Right lobe of liver (tissue), 6 donors: ENCODE measurements around the gene DOCK10. TPM values are rescaled to one million over a fixed set of nuclear protein-coding genes. Genes with fewer than 3 reads are reported as not detected.

Experiments used
- ATAC-seq, 4 donors: fragments of 200-7000 bp; cut with Tn5 transposase; one replicate each; pipeline ENCODE4 v1.9.1; 2020; ENCODE audit warnings: mild to moderate bottlenecking in 4 of 4, moderate library complexity in 4 of 4
- DNase-seq, 3 donors: peaks; one replicate each; pipeline ENCODE4 v3.0.0-alpha.2; 2020
- H3K27ac ChIP-seq, 3 donors: fragments of 200-600 bp; one replicate each; pipeline ENCODE4 v1.8.0; 2022
- H3K27me3 ChIP-seq, 2 donors: fragments of 200-600 bp; one replicate each; pipeline ENCODE4 v1.8.0; 2022
- H3K36me3 ChIP-seq, 4 donors: fragments of 200-600 bp; sonication (generic) in 1 of 4; one replicate each; pipeline versions ENCODE4 v1.5.1 to v1.8.0; 2017 to 2022; ENCODE audit warnings: control low read depth in 1 of 4
- H3K4me1 ChIP-seq, 4 donors: fragments of 200-600 bp; sonication (generic) in 1 of 4; one replicate each; pipeline versions ENCODE4 v1.5.1 to v1.8.0; 2017 to 2022; ENCODE audit warnings: control low read depth in 1 of 4
- H3K4me3 ChIP-seq, 3 donors: fragments of 200-600 bp; one replicate each; pipeline ENCODE4 v1.8.0; 2022
- H3K9me3 ChIP-seq, 4 donors: fragments of 200-600 bp; sonication (generic) in 1 of 4; one replicate each; pipeline versions ENCODE4 v1.5.1 to v1.8.0; 2017 to 2022; ENCODE audit warnings: control low read depth in 1 of 4
- CTCF ChIP-seq, 4 donors: fragments of 200-600 bp in 3 of 4; fragments of 450-650 bp in 1 of 4; IDR thresholded peaks; one replicate each; pipeline versions ENCODE4 v1.5.1 to v1.8.0; 2016 to 2022; ENCODE audit warnings: antibody characterized with exemption in 4 of 4, mild to moderate bottlenecking in 2 of 4
- POLR2A ChIP-seq: fragments of 450-650 bp; IDR thresholded peaks from one replicate; pipeline ENCODE4 v1.6.1; 2017; ENCODE audit warnings: antibody characterized with exemption, mild to moderate bottlenecking
- WGBS: methylation state at CpG from one replicate; pipeline ENCODE4 v1.1.6; 2018; ENCODE audit warnings: low coverage, low lambda C conversion rate; ENCODE audit not compliant: insufficient coverage; ENCODE audit errors: missing lambda C conversion rate; 5-methylcytosine and 5-hydroxymethylcytosine counted together
- intact Hi-C, 2 donors: fragments of 100-400 bp; cut with DNase I; formaldehyde crosslinking; loops; one replicate each; pipeline versions ENCODE4 v1.11.2 to v1.14.1; 2022
- total RNA-seq, 6 experiments: library from RNA; depleted of rRNA in 2 of 6; stranded (reverse); fragments of >200 nt in 2 of 6; fragmentation: NEBNext Ultra II Directional in 3 of 6; extraction: Animal tissue kit (Norgen Biotek cat#: 25700) in 3 of 6; gene quantifications; one replicate each; pipeline versions ENCODE4 v1.1.0 to v1.2.4, GENCODE V29; 2016 to 2023
- donor health status: DM: no; HTN: yes; CAD: no.
- donor health status: DM: no; HTN: no; CAD: no.
- donor health status: DM: no; HTN: no; CAD: no.
- donor health status: DM: no; HTN: yes; CAD: no.
- donor health status: DM: no; HTN: yes; CAD: no.

Gene DOCK10
- total RNA-seq, 6 experiments from 2014 or later = 5.1 to 10.2 (median 7.1) TPM

- no peaks in the 10 kb centered on the region for H3K36me3 ChIP-seq
- ATAC-seq (no peak), DNase-seq (no peak)
- H3K4me3 ChIP-seq = no peak overlapping the region
- H3K9me3 ChIP-seq = no peaks in the 10 kb centered on the region
- TF ChIP-seq POLR2A = no peak
- no peak for TF ChIP-seq CTCF (IDR thresholded peaks at IDR 0.05)
- intact Hi-C loops = no loop called here
- no peaks in the 10 kb centered on the region for H3K4me1 ChIP-seq
- no peak overlapping the region for H3K27ac ChIP-seq
- WGBS = 64% methylated on average over 2 of the region's 3 CpGs
- no peaks in the 10 kb centered on the region for H3K27me3 ChIP-seq
These were observed 284.2 kb downstream of the DOCK10 start for GRCh38 chr2:224757934-224758548.

- no peaks in the 10 kb centered on the region for H3K36me3 ChIP-seq
- WGBS = 46% methylated on average over 1 of the region's 1 CpG
- no peak overlapping the region for H3K4me3 ChIP-seq
- TF ChIP-seq POLR2A (no peak), CTCF (IDR thresholded peaks at IDR 0.05) (no peak)
- ATAC-seq = no peak
- H3K4me1 ChIP-seq = no peaks in the 10 kb centered on the region
- intact Hi-C loops = no loop called here
- no peak overlapping the region for H3K27ac ChIP-seq
- no peaks in the 10 kb centered on the region for H3K9me3 ChIP-seq
- H3K27me3 ChIP-seq = no peaks in the 10 kb centered on the region
- DNase-seq = no peak
These were observed 288.3 kb downstream of the DOCK10 start for GRCh38 chr2:224753743-224754540.

- H3K4me3 ChIP-seq = no peak overlapping the region
- DNase-seq (no peak), ATAC-seq (no peak)
- intact Hi-C loops = no loop called here
- no peaks in the 10 kb centered on the region for H3K4me1 ChIP-seq
- 63% methylated on average over 5 of the region's 5 CpGs for WGBS
- H3K9me3 ChIP-seq = no peaks in the 10 kb centered on the region
- no peak overlapping the region for H3K27ac ChIP-seq
- TF ChIP-seq CTCF (IDR thresholded peaks at IDR 0.05) (no peak), POLR2A (no peak)
- H3K27me3 ChIP-seq = no peaks in the 10 kb centered on the region
- H3K36me3 ChIP-seq = no peaks in the 10 kb centered on the region
These were observed 290.1 kb downstream of the DOCK10 start for GRCh38 chr2:224751996-224752698.

GRCh38 chr2:224749136-224749535, 293.1 kb downstream of the DOCK10 start:
- Histone ChIP-seq H3K27ac (no peak overlapping the region), H3K4me1 (no peaks in the 10 kb centered on the region), H3K36me3 (no peaks in the 10 kb centered on the region), H3K9me3 (no peaks in the 10 kb centered on the region), H3K27me3 (no peaks in the 10 kb centered on the region), H3K4me3 (no peak overlapping the region)
- DNase-seq = no peak
- ATAC-seq = peak; percentile 55 to 68 (median 62)
- intact Hi-C loops = no loop called here
- no peak for TF ChIP-seq POLR2A
- TF ChIP-seq CTCF (IDR thresholded peaks at IDR 0.05) = peak; percentile 35 to 48 (median 38)
- 15% methylated on average over 1 of the region's 1 CpG for WGBS
